RKO (cell line): ENCODE results near the gene MSANTD4.
"Not testable (repeated sequence)": the region's sequence is repeated elsewhere in the genome, so short reads cannot be mapped to it uniquely, and the experiment has no call there.

Experiments
- DNase-seq: peaks from one replicate; pipeline ENCODE4 v3.0.0-alpha.2; 2016; ENCODE audit warnings: low spot score

The MSANTD4 gene

GRCh38 chr11:106021967-106022794 lies at the start of gene MSANTD4:
TSS of gene MSANTD4 (minus strand) at chr11:106022240. CDS start at chr11:106010917, 11,323 bp downstream.
- peak; percentile 99 for DNase-seq

- DNase-seq = no peak
Observed at GRCh38 chr11:106070606-106071005, 48.6 kb upstream of the MSANTD4 start.

GRCh38 chr11:106063009-106063408 lies 41.0 kb upstream of the MSANTD4 start:
- DNase-seq = no peak

GRCh38 chr11:106061954-106062949 lies 40.2 kb upstream of the MSANTD4 start:
- DNase-seq = no peak

GRCh38 chr11:106061249-106061784 lies 39.3 kb upstream of the MSANTD4 start:
- no peak for DNase-seq

- DNase-seq = no peak
Observed at GRCh38 chr11:106059617-106060016, 37.6 kb upstream of the MSANTD4 start.

- DNase-seq = not testable (repeated sequence)
Observed at GRCh38 chr11:106058377-106058776, 36.3 kb upstream of the MSANTD4 start.

- DNase-seq = no peak
Observed at GRCh38 chr11:106051103-106051502, 29.1 kb upstream of the MSANTD4 start.

GRCh38 chr11:106049727-106050476 lies 27.9 kb upstream of the MSANTD4 start:
- no peak for DNase-seq

- no peak for DNase-seq
Observed at GRCh38 chr11:106047631-106048030, 25.6 kb upstream of the MSANTD4 start.

GRCh38 chr11:106043540-106043939 lies 21.5 kb upstream of the MSANTD4 start:
- no peak for DNase-seq

GRCh38 chr11:106032861-106033260 lies 10.8 kb upstream of the MSANTD4 start:
- no peak for DNase-seq

GRCh38 chr11:106031936-106032335 lies 9.9 kb upstream of the MSANTD4 start:
- no peak for DNase-seq

- DNase-seq = peak; percentile 27
Observed at GRCh38 chr11:106031202-106031810, 9.3 kb upstream of the MSANTD4 start.

- no peak for DNase-seq
Observed at GRCh38 chr11:106030609-106031008, 8.6 kb upstream of the MSANTD4 start.

GRCh38 chr11:106022795-106023275 lies 795 bp upstream of the MSANTD4 start:
- no peak for DNase-seq

GRCh38 chr11:106021181-106021966 lies 666 bp downstream of the MSANTD4 start:
- DNase-seq = peak; percentile 64

- DNase-seq = no peak
Observed at GRCh38 chr11:106017093-106017492, 4.9 kb downstream of the MSANTD4 start.

- DNase-seq = no peak
Observed at GRCh38 chr11:106015066-106015465, 7.0 kb downstream of the MSANTD4 start.

- DNase-seq = no peak
Observed at GRCh38 chr11:106014620-106015019, 7.4 kb downstream of the MSANTD4 start.
